NCI-H82 treated with DMSO at 0.1 percent for 48 hours (cell line): ENCODE measurements around the gene MAP4K4.

Experiments used
- DNase-seq: peaks from one replicate; lab custom pipeline; 2025; ENCODE audit not compliant: unreplicated experiment; lab: John Stamatoyannopoulos, UW

Gene MAP4K4

DNA sequence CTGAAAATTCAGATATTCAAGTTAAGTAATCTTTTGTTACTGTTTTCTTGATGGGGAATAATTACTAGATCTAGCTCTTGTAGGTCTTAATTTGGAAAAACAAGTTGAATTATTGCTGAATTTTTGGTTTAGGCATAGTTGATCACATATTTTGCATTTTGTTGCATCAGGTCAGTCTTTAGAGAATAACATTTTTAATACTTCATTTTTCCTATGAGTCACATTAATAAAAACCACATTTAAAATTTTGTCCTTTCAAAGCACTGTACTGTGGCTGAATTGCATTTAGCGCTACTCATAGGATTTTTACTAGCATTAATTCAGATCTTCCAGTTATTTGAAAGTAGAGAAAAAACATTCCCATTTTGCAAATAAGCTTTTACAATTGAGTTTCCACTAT lies 23.2 kb downstream of the MAP4K4 start:
- DNase-seq = no peak

DNA sequence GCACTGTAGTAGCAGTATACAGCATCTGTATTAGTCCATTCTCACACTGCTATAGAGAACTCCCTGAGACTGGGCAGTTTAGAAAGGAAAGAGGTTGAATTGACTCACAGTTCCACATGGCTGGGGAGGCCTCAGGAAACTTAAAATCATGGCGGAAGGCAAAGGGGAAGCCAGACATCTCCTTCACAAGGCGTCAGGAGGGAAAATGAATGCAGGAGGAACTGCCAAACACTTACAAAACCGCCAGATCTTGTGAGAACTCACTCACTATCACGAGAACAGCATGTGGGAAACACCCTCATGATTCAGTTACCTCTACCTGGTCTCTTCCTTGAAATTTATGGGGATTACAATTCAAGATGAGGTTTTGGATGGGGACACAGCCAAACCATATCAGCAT lies 25.4 kb downstream of the MAP4K4 start:
- no peak for DNase-seq

DNA sequence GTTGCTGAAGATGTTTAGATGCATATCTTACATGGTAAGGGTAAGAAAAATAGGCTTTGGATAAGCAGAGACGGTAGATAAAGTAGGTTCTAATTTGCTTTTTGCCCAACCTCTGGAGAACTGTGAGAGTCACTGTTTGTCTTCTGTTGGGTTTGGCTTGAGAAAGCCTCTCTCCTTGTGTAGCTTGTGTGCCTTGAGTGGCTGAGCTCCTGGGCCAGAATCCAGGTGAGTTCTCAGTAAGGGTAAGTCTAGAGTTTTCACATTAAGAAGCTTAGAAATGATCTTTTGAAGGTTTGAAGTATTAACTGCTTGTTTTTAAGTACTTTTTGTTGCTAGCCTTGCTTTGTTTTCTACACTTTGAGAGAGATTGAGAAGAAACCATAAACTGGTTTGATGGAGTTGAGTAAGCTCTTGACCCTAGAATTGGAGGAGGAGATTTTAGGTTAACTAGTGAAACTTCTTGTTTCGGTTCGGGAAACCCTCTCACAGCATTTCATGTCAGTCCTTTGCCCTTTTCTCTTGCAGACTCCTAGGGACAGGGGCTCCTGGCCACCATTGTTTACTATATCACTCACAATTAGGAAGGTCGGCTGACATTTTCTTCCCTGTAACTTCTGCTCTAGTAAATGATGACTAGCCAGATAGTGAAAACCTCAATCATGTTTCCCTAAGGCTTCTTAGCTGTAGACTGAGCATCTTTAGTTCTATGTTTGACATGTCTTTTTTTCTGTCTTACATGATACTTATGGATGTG lies 26.0 kb downstream of the MAP4K4 start:
- no peak for DNase-seq

DNA sequence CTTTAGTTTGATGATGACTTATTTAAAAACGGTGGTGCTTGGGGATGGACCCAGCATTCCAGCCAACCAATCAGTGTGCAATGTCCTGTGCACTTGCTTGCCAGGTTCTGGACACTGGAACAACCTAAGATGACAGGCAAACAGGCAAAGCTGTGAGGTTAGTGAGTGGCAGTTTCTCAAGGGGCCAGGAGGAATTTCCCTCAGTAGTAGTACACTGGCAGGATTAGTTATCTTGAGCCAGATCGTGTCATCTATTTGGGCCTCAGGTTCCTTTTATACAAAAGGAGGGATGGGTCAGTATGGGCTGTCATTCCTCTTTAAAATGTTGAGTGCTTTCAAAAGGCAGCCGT lies 26.6 kb downstream of the MAP4K4 start:
- DNase-seq = no peak

DNA sequence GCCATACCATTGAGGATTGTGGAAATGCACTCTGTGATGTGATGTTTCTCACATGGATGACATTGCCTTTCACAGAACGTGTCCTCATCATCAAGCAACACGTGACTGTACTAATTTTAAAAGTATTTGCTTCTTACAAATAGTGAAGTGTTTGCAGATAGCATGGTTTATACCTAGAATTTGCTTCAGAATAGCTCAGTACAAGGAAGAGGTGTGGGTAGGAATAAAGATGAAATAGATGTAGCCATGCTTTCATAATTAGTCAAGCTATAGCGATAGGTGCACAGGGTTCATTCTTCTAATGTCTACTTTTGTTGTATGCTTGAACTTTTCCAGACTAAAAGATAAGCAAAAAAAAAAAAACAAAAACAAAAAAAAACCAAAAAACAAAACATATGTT lies 27.5 kb downstream of the MAP4K4 start:
- DNase-seq = no peak

GRCh38 chr2:101725515-101726192 lies 28.1 kb downstream of the MAP4K4 start:
- DNase-seq = no peak

DNA sequence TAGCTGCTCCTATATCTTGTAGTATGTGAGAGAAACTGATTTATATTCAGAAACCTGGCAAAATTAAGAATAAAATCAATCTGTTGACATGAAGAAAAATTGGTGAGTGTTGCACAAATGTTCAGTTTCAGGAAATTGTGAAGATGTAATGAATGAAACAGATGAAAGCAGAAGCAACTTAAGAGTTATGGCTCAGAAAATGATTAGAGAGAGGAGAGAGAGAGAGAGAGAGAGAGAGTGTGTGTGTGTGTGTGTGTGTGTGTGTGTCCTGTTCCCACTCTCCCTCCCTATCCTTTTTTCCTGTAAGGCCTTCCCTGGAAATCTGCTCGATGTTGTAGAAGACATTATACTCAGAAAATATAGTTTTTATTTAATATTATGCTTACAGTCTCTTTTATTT lies 31.4 kb downstream of the MAP4K4 start:
- DNase-seq = no peak

GRCh38 chr2:101729521-101730190 lies 32.1 kb downstream of the MAP4K4 start:
- DNase-seq = no peak

- no peak for DNase-seq
Observed at GRCh38 chr2:101731221-101732054, 33.9 kb downstream of the MAP4K4 start.

DNA sequence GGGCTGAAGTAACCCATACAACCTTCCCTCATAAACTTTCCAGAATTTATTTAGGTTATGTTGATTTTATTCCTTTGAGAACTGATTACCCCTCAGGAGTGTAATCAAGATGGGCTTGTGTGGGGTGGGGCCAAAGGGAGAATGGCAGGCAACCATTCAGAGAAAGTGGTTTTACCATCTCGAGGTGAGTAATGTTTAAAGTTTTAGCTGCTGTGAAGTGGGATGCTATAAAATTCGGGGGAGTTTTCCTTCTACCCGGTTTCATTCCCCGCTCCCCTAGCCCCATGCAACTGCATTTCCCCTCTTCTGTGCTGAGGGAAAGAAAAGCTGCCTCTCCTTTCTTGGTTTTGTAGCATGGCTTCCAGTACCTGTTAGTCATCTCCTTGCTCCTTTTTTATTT lies 34.7 kb downstream of the MAP4K4 start:
- DNase-seq = no peak

GRCh38 chr2:101732773-101733256 lies 35.3 kb downstream of the MAP4K4 start:
- no peak for DNase-seq

GRCh38 chr2:101733257-101733993 lies 35.9 kb downstream of the MAP4K4 start:
- no peak for DNase-seq

DNA sequence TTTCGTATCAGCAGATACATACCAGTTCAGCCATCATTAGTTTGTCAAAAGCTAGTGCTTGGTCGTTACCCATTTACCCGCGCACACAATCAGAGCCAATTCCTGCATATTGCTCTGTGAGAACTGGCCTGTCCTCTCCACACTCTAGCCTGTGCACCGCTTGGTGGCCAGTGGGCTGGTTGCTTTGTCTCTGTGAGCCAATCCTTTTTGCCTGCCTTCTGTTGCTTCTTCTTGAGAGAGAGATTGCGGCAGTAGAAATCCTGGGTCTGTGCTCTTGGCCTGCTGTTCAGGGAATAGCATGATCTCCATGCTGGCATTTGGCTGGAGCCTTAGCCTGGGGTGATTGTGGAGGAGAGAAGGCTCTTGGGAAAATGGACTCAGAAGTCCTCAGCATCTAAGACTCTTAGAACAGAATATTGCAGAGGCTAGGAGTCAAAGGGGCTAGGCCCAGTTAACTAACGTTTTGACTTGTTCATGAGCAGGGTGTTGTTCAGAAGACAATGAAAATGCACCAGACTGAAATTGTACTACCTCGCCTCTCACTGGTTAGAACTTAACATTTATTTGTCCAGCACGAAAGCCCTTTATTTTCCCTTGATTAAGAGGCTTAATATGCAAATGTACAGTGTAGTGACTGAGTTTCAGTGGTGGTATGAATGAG lies 37.1 kb downstream of the MAP4K4 start:
- DNase-seq = no peak

GRCh38 chr2:101735166-101735533 lies 37.6 kb downstream of the MAP4K4 start:
- no peak for DNase-seq

GRCh38 chr2:101736233-101736632 lies 38.7 kb downstream of the MAP4K4 start:
- DNase-seq = no peak

DNA sequence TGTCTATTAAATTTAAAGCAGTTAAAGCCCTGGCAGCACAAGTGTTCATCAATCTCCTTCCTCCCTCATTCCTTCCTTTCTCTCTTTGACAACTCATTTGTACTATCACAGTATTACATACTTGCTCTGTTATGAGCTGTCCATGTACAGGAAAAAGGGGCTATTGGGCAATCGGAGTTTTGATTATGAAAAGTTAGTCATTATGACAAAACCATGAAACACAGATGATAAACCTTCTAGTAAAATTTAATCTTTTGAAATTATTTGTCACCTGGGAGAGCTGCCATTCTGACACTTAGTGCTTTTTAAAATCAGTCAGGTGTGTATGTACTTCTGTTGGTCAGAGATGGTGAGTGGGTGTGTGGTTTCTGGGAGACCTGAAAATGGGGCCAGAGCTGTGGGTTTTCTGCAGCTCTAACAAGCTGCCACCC lies 39.4 kb downstream of the MAP4K4 start:
- DNase-seq = no peak

DNA sequence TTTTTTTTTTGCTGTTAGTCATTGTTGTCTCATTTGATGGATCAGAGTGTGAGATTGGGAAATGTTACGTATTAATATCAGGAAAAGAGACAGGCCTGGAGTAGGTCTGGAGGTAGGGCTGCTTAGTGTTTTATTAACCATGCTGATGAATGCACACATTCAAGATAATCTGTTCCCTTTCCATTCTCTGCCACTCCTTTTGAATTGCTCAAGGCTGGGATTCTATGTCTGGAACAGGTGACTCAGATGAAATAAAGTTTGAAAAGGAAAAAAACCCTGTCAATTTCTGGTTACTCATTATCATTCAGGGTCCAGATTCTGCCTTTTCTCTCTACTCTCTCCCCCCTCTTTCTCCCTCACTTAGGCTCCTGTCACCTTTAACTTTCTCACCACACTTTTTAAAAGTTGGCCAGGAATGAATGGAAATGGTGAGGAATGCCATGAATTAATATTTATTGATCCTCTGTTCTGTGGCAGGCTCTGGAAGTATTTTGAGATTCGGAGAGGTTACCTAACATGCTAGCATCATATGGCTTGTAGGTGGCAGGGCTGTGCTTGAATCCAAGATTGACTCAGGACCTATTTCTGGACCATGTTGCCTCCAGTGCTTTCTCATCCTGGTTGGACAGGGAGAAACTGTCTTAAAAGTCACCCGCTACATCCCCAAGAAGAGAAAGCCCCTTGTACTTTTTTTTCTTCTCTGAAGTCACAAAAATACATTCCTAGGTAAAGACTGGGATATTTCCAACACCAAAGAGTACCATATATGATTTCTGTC lies 40.2 kb downstream of the MAP4K4 start:
- no peak for DNase-seq

DNA sequence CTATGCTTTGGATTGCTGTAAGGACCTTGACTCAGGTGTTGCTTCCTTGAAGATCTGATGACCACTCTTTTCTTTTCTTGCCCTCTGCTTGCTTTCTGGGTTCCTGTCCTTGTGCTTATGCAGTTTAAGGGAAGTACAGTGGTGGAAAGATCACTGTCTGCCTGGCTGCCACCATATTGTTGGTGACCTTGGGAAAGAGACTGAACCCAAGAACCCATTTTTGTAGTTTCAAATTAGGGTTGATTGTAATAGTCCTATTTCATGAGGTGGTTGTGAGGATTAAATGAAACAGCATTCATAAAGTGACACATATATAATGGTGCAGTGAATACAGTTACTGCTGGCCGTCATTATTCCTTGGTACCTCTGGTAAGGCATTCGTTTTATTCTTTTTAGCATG lies 41.1 kb downstream of the MAP4K4 start:
- no peak for DNase-seq

DNA sequence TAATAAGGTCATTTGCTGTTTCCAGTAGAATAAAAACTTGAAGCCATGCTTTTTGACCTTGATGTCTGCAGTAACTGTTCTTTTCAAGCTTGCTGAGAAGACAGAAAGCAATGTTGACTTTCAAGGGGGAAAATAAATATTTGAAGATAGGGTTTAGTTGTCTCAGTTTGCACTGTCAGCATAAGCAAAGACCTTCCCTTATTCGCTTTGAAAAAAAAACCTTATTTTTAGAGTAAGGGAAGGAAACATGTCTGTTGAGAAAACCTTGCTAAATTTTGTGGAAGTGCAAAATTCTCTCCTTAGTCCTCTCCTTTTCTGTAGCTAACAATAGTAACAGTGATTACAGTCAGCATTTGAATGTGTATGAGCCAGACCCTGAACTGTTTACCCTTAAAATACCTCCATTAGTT lies 43.1 kb downstream of the MAP4K4 start:
- DNase-seq = no peak
